Gastroesophageal sphincter (tissue), 4 donors: ENCODE data around the gene NXF3. TPM values are rescaled to one million over a fixed set of nuclear protein-coding genes. Genes with fewer than 3 reads are reported as not detected.
"Not testable (repeated sequence)": the region's sequence is repeated elsewhere in the genome, so short reads cannot be mapped to it uniquely, and the experiment has no call there.

Source experiments
- ATAC-seq: fragments of 150-250 bp; one replicate; pipeline ENCODE4 v1.9.1; 2016; ENCODE audit warnings: mild to moderate bottlenecking, moderate library complexity
- H3K27ac ChIP-seq, 4 donors: fragments of 200-600 bp; sonication (generic) in 3 of 4; 1 replicate in 3 of 4; 2 replicates in 1 of 4; pipeline ENCODE4 v1.5.1; 2016 to 2019
- H3K27me3 ChIP-seq: fragments of 200-600 bp; sonication (generic); one replicate; pipeline ENCODE4 v1.5.1; 2019
- H3K36me3 ChIP-seq, 2 donors: fragments of 200-600 bp; sonication (generic); one replicate each; pipeline ENCODE4 v1.5.1; 2019; ENCODE audit warnings: control low read depth in 1 of 2
- H3K4me1 ChIP-seq, 3 donors: fragments of 200-600 bp; sonication (generic); 1 replicate in 2 of 3; 2 replicates in 1 of 3; pipeline ENCODE4 v1.5.1; 2016 to 2019; ENCODE audit warnings: control low read depth in 2 of 3
- H3K4me3 ChIP-seq, 2 donors: fragments of 200-600 bp; sonication (generic); one replicate each; pipeline ENCODE4 v1.5.1; 2019; ENCODE audit warnings: mild to moderate bottlenecking in 1 of 2, moderate library complexity in 1 of 2
- H3K9me3 ChIP-seq, 3 donors: fragments of 200-600 bp; sonication (generic); one replicate each; pipeline ENCODE4 v1.5.1; 2017 to 2019; ENCODE audit warnings: control low read depth in 2 of 3
- EP300 ChIP-seq: sonication (generic); formaldehyde crosslinking; IDR thresholded peaks from one replicate; pipeline ENCODE4 v1.6.1; 2017; ENCODE audit warnings: antibody characterized with exemption, mild to moderate bottlenecking
- POLR2A ChIP-seq, 2 donors: fragments of 450-650 bp; IDR thresholded peaks; one replicate each; pipeline ENCODE4 v1.6.1; 2017; ENCODE audit warnings: antibody characterized with exemption in 2 of 2, mild to moderate bottlenecking in 2 of 2, moderate library complexity in 1 of 2
- POLR2AphosphoS5 ChIP-seq: sonication (generic); formaldehyde crosslinking; IDR thresholded peaks from one replicate; pipeline ENCODE4 v1.6.1; 2017; ENCODE audit warnings: antibody characterized with exemption
- WGBS, 2 donors: methylation state at CpG; one replicate each; pipeline ENCODE4 v1.1.5; 2018; ENCODE audit warnings: low coverage in 1 of 2; 5-methylcytosine and 5-hydroxymethylcytosine counted together
- total RNA-seq, 4 donors: library from RNA; depleted of rRNA; stranded (reverse); fragments of >200 nt; gene quantifications; one replicate each; pipeline ENCODE4 v1.1.0, GENCODE V29; 2016
- TF ChIP-seq, protein P1 (sequence below), 4 experiments: fragments of 200-600 bp in 2 of 4; fragments of 450-650 bp in 2 of 4; sonication (generic) in 1 of 4; IDR thresholded peaks; one replicate each; pipeline ENCODE4 v1.5.1; 2017 to 2019; ENCODE audit warnings: antibody characterized with exemption in 4 of 4, mild to moderate bottlenecking in 2 of 4, moderate library complexity in 2 of 4

The NXF3 gene
- total RNA-seq, 4 donors from 2014 or later: 0.31 to 0.87 TPM; not detected in 2

DNA sequence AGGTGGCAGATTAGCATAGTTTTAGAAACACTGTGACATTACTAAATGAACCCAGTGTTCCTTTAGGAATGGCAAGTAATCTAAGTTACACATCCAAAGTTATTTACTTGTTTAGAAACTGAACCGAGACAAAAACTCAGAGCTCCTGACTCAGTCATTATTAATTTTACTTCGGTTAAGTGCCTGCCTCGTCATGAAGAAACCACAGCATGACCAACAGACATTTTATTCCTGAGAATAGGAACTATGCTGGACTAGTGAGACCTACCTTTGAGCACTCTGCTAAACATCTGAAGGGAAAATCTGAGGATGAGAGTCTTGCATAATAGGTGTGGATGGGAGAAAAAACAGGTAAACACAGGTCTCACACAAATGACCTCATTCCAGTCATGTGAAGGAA is 31.5 kb downstream of the NXF3 start:
- Histone ChIP-seq H3K27ac (no peak overlapping the region), H3K36me3 (no peaks in the 10 kb centered on the region), H3K27me3 (no peaks in the 10 kb centered on the region), H3K4me1 (peaks cover 0 to 8% (median 0%) of the 10 kb centered on the region in 3 donors), H3K9me3 (no peaks in the 10 kb centered on the region), H3K4me3 (no peak overlapping the region)
- TF ChIP-seq, protein P1, sequence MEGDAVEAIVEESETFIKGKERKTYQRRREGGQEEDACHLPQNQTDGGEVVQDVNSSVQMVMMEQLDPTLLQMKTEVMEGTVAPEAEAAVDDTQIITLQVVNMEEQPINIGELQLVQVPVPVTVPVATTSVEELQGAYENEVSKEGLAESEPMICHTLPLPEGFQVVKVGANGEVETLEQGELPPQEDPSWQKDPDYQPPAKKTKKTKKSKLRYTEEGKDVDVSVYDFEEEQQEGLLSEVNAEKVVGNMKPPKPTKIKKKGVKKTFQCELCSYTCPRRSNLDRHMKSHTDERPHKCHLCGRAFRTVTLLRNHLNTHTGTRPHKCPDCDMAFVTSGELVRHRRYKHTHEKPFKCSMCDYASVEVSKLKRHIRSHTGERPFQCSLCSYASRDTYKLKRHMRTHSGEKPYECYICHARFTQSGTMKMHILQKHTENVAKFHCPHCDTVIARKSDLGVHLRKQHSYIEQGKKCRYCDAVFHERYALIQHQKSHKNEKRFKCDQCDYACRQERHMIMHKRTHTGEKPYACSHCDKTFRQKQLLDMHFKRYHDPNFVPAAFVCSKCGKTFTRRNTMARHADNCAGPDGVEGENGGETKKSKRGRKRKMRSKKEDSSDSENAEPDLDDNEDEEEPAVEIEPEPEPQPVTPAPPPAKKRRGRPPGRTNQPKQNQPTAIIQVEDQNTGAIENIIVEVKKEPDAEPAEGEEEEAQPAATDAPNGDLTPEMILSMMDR (IDR thresholded peaks at IDR 0.05): no peak
- WGBS, 2 donors: 74 to 90% methylated on average over 2 to 3 of the region's 3 CpGs
- no peak for ATAC-seq

DNA sequence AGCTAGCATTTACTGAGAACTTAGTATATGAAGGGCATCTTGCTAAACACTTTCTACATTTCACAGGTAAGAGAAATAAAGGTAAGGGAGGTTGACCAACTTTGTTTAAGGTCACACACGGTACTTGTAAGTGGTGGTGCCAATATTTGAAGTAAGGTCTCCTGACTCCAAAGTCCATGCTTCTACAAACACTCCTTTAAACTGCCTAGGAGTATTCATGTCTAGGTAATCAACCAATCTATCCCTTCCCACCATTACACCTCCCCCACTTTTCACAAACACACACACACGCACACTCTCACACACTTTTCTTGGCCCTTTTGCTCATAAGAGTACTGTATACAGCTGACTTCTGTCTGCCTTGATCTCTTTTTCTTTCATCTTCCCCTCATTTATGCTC is 36.0 kb downstream of the NXF3 start:
- Histone ChIP-seq H3K36me3 (no peaks in the 10 kb centered on the region), H3K27ac (no peak overlapping the region), H3K27me3 (no peaks in the 10 kb centered on the region), H3K9me3 (no peaks in the 10 kb centered on the region), H3K4me1 (no peaks in the 10 kb centered on the region), H3K4me3 (no peak overlapping the region)
- WGBS, 2 donors: 50 to 79% methylated on average over 1 to 2 of the region's 2 CpGs
- TF ChIP-seq EP300 (no peak), POLR2AphosphoS5 (no peak), POLR2A (IDR thresholded peaks at IDR 0.05) (no peak)
- TF ChIP-seq, protein P1 (IDR thresholded peaks at IDR 0.05): no peak
- ATAC-seq: no peak

DNA sequence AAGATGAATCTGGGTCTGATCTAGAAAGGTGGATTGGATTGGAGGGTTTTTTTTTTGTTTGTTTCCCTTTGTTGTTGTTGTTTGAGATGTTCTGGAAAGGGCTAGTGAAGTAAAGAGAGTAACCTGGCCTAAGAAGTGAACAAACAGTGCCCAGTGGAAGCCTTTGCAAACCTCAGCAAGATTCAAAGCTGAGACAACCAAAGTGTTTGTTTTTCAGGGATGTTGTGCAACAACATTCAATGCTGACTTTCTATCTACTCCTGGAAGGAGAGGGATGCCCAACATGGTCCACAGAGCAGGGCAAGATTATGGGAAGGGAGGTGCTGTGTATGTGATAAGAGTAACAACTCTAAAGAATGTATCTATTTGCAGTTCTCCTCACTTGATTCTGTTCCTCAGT is 40.3 kb downstream of the NXF3 start:
- no peak for ATAC-seq
- no peak overlapping the region for H3K27ac ChIP-seq
- H3K9me3 ChIP-seq: no peaks in the 10 kb centered on the region
- H3K27me3 ChIP-seq: no peaks in the 10 kb centered on the region
- TF ChIP-seq POLR2A (IDR thresholded peaks at IDR 0.05) (no peak), EP300 (no peak), POLR2AphosphoS5 (no peak)
- TF ChIP-seq, protein P1 (IDR thresholded peaks at IDR 0.05): no peak
- H3K4me1 ChIP-seq: no peaks in the 10 kb centered on the region
- no peaks in the 10 kb centered on the region for H3K36me3 ChIP-seq
- no peak overlapping the region for H3K4me3 ChIP-seq

DNA sequence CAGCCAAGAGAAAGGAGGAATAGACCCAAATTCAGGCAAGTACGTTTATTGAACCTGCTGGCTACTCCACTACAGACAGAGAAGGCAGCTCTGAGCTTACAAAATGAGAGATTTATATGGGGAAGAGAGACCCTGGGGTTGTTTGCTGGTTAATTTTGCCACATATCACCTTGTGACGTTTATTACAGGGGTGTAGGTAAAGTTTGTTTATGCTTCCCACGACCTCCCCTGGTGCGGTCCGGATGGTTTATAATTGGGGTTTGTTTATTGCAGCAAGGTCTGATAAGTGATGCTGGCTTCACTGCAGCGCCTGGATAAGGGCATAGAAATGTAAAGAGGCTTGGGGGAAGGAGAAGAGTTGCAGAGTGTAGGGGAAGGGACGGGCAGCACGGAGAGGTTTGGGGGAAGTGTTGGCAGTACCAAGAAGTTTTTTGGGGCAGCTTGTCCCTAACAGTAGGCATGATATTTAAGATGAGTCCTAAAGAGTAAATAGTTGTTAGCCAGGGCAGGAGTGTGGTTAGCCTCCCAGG is 41.6 kb downstream of the NXF3 start:
- Histone ChIP-seq H3K9me3 (no peaks in the 10 kb centered on the region), H3K36me3 (no peaks in the 10 kb centered on the region), H3K4me1 (no peaks in the 10 kb centered on the region), H3K27ac (no peak overlapping the region), H3K4me3 (no peak overlapping the region), H3K27me3 (no peaks in the 10 kb centered on the region)
- TF ChIP-seq EP300: no peak
- TF ChIP-seq, protein P1 (IDR thresholded peaks at IDR 0.05): no peak
- no peak for TF ChIP-seq POLR2AphosphoS5
- TF ChIP-seq POLR2A (IDR thresholded peaks at IDR 0.05): no peak
- no peak for ATAC-seq
- 10 to 61% methylated on average over 3 to 8 of the region's 8 CpGs for WGBS, 2 donors

DNA sequence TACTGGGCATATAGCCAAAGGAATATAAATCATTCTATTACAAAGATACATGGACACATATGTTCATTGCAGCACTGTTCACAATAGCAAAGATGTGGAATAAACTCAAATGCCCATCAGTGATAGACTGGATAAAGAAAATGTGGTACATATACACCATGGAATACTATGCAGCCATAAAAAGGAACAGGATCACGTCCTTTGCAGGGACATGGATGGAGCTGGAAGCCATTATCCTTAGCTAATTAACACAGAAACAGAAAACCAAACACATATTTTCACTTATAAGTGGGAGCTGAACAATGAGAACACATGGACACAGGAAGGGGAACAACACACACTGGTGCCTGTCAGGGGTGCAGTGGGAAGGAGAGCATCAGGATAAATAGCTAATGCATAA is 59.6 kb downstream of the NXF3 start:
- H3K27ac ChIP-seq, H3K27me3 ChIP-seq, ATAC-seq, H3K4me1 ChIP-seq, H3K36me3 ChIP-seq, H3K4me3 ChIP-seq, H3K9me3 ChIP-seq: not testable (repeated sequence)
- 60 to 62% methylated on average over 1 of the region's 1 CpG for WGBS, 2 donors

Other genes with a start within 250 kb of the NXF3 start
- 1 to 10 TPM in 2 of 4 donors, under 1 TPM in 1, not detected in 1; 0.62 to 2.0 (median 1.4) TPM for gene RAB40AL, start 155.9 kb downstream of the NXF3 start, total RNA-seq
- gene BEX1, start 29.0 kb downstream of the NXF3 start, total RNA-seq: 10 to 100 TPM in 1 of 4 donors, 1 to 10 TPM in 3; 1.5 to 22.1 (median 2.9) TPM
- gene BEX4, start 122.0 kb upstream of the NXF3 start, total RNA-seq: 10 to 100 TPM; 51.2 to 81.7 (median 60.0) TPM
- 10 to 100 TPM; 48.9 to 84.0 (median 64.4) TPM for gene TCEAL8, start 162.0 kb upstream of the NXF3 start, total RNA-seq
- under 1 TPM in 2 of 4 donors, not detected in 2; 0.54 to 0.92 TPM for gene TCEAL5, start 183.6 kb upstream of the NXF3 start, total RNA-seq
- gene BEX2, start 217.8 kb upstream of the NXF3 start, total RNA-seq: 10 to 100 TPM in 1 of 4 donors, 1 to 10 TPM in 3; 2.3 to 24.5 (median 5.4) TPM
- gene TCEAL7, start 237.1 kb upstream of the NXF3 start, total RNA-seq: 10 to 100 TPM in 3 of 4 donors, 1 to 10 TPM in 1; 10.0 to 20.5 (median 13.6) TPM